ENCODE data around the gene SLC10A7. TPM values are rescaled to one million over a fixed set of nuclear protein-coding genes. Genes with fewer than 3 reads are reported as not detected.

The SLC10A7 gene
- total and polyA plus RNA-seq, 2 of the 8 experiments (the other 6 are each of a cell fraction or from before 2014, with no cell fraction given) = 2.5 to 2.9 TPM

DNA sequence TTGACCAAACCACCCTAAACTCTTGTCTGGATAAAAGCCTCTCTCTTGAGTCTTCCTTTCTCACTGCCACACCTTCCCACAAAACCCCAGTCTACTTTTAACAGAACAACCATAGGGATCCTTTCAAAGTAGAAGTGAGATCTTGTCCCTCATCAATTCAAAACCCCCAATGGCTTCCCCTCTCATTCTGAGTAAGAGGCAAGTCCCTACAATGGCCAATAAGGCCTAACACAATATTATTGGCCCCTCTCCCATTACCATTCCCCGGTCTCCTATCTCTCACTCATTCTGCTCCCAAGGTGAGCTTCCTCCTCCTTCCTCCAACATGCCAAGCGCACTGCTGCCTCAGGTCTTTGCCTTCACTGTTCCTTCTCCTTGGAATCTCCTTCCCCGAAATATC lies 250.3 kb downstream of the SLC10A7 start:
- Histone ChIP-seq H2AK5ac (ENCODE audit: low read depth, low read length) (no peak overlapping the region), H4K8ac (ENCODE audit: extremely low read depth, insufficient read depth, low read length) (no peak overlapping the region), H4K20me1 (replicated peaks in 1 of 2; ENCODE audit: control insufficient read depth in 1 of 2, insufficient read depth in 2 of 2, low read length in 2 of 2) (no peaks in the 10 kb centered on the region), H3K36me3 (ENCODE audit: control insufficient read depth in 2 of 4, insufficient read depth in 4 of 4, low read length in 3 of 4) (no peaks in the 10 kb centered on the region), H4K91ac (replicated peaks; ENCODE audit: insufficient read length, low read length) (no peak overlapping the region), H3K79me1 (ENCODE audit: low read depth, low read length) (no peaks in the 10 kb centered on the region), H3K4ac (replicated peaks; ENCODE audit: insufficient read length, low read depth, low read length) (no peak overlapping the region), H3K4me1 (replicated peaks in 1 of 4; ENCODE audit: control insufficient read depth in 3 of 4, insufficient read depth in 4 of 4, low read length in 3 of 4) (no peaks in the 10 kb centered on the region), H2BK15ac (ENCODE audit: low read length) (no peak overlapping the region), H2BK12ac (ENCODE audit: low read depth, low read length) (no peak overlapping the region), H2BK120ac (replicated peaks; ENCODE audit: low read depth, low read length) (no peak overlapping the region), H3K18ac (ENCODE audit: extremely low read depth, low read length) (no peak overlapping the region), H3K56ac (replicated peaks; ENCODE audit: insufficient read length, low read depth, low read length) (no peak overlapping the region), H3K27me3 (replicated peaks in 1 of 4; ENCODE audit: control insufficient read depth in 3 of 4, extremely low read depth in 1 of 4, insufficient read depth in 3 of 4, low read length in 3 of 4) (peaks cover 0 to 1% (median 0%) of the 10 kb centered on the region in 4 experiments; a peak in 1 of 7 replicates), H3K4me2 (ENCODE audit: insufficient read depth in 1 of 2, low read depth in 2 of 2, low read length in 2 of 2) (no peak overlapping the region), H2BK20ac (ENCODE audit: low read length) (no peak overlapping the region), H2BK5ac (ENCODE audit: low read depth, low read length) (no peak overlapping the region), H3K23me2 (ENCODE audit: low read depth, low read length) (no peaks in the 10 kb centered on the region), H3K4me3 (ENCODE audit: extremely low read depth in 1 of 4, insufficient read depth in 2 of 4, low read depth in 3 of 4, low read length in 4 of 4) (no peak overlapping the region), H3K23ac (ENCODE audit: insufficient read length) (no peak overlapping the region), H2AFZ (ENCODE audit: low read length) (no peak overlapping the region), H3K14ac (ENCODE audit: insufficient read length) (no peak overlapping the region), H3K9me3 (ENCODE audit: insufficient read depth in 2 of 2, low read depth in 1 of 2, low read length in 1 of 2) (no peaks in the 10 kb centered on the region), H3K27ac (ENCODE audit: low read depth, low read length) (no peak overlapping the region), H4K5ac (ENCODE audit: insufficient read length, low read depth, low read length) (no peak overlapping the region), H3K79me2 (ENCODE audit: control insufficient read depth in 1 of 2, insufficient read depth in 2 of 2, low read length in 2 of 2) (no peaks in the 10 kb centered on the region), H3K9ac (replicated peaks in 1 of 4; ENCODE audit: extremely low read depth in 1 of 4, low read depth in 3 of 4, low read length in 3 of 4) (no peak overlapping the region)
- ChIA-PET POLR2A (ENCODE audit: partially characterized antibody) (no interaction called here), CTCF (ENCODE audit: partially characterized antibody) (interaction anchor here (1.0 kb wide), 1 partner anchor 20 kb away, joined by 3 read pairs; no protein-coding TSS in a partner anchor)
- FAIRE-seq = no peak
- WGBS, 2 experiments (ENCODE audit: extremely low coverage in 1 of 2, insufficient coverage in 1 of 2, insufficient read length in 1 of 2, insufficient replicate concordance in 2 of 2, low coverage in 1 of 2, low lambda C conversion rate in 2 of 2, missing lambda C conversion rate in 1 of 2) = 80% methylated on average over 3 of the region's 3 CpGs; no CpG with 5 or more reads in 1 of the 2 experiments
- no peak for DNase-seq (ENCODE audit: low read depth in 1 of 2, low spot score in 2 of 2)
- no peak for TF ChIP-seq KDM5A (IDR thresholded peaks at IDR 0.05; ENCODE audit: low read length)
- no peak for TF ChIP-seq TBP (IDR thresholded peaks at IDR 0.05; ENCODE audit: low read depth, low read length)
- TF ChIP-seq TCF12 (IDR thresholded peaks at IDR 0.05; ENCODE audit: low read depth, low read length) = no peak
- no peak for TF ChIP-seq EGR1 (IDR thresholded peaks at IDR 0.05; ENCODE audit: borderline replicate concordance, low read depth, low read length)
- no peak for TF ChIP-seq TAF7 (optimal IDR thresholded peaks at IDR 0.05; ENCODE audit: borderline replicate concordance, low read depth, low read length)
- TF ChIP-seq RNF2 (IDR thresholded peaks at IDR 0.05; ENCODE audit: borderline replicate concordance, low read depth, low read length, missing control alignments, poor library complexity, severe bottlenecking) = no peak
